GM18517 (cell line): Measurements from ENCODE around the gene DUX4.
"Not testable (repeated sequence)": the region's sequence is repeated elsewhere in the genome, so short reads cannot be mapped to it uniquely, and the experiment has no call there.

Experiments used
- ATAC-seq: cut with Tn5 transposase; IDR thresholded peaks from one replicate; pipeline ENCODE4 v1.9.1; 2021; ENCODE audit warnings: mild to moderate bottlenecking, moderate library complexity; ENCODE audit not compliant: unreplicated experiment

Gene DUX4

GRCh38 chr4:190173428-190173827, at the start of gene DUX4:
Gene DUX4 (plus strand): TSS chr4:190173774. CDS start chr4:190173774, 0 bp downstream.
- ATAC-seq: not testable (repeated sequence)

GRCh38 chr4:190175436-190175835, 1.9 kb downstream of the DUX4 start:
- not testable (repeated sequence) for ATAC-seq

GRCh38 chr4:190177727-190178605, 4.4 kb downstream of the DUX4 start:
- not testable (repeated sequence) for ATAC-seq

- not testable (repeated sequence) for ATAC-seq
Measured at GRCh38 chr4:190178606-190178990, 5.0 kb downstream of the DUX4 start.

- peak; percentile 62 for ATAC-seq
Measured at GRCh38 chr4:190179030-190179739, 5.6 kb downstream of the DUX4 start.

- peak; percentile 45 for ATAC-seq
Measured at GRCh38 chr4:190179740-190180094, 6.1 kb downstream of the DUX4 start.

- peak; percentile 34 for ATAC-seq
Measured at GRCh38 chr4:190180947-190181346, 7.4 kb downstream of the DUX4 start.

GRCh38 chr4:190181481-190182100, 8.0 kb downstream of the DUX4 start:
- not testable (repeated sequence) for ATAC-seq

- not testable (repeated sequence) for ATAC-seq
Measured at GRCh38 chr4:190203510-190203909, 29.9 kb downstream of the DUX4 start.
